ENCODE data around the gene TRIM8.

GRCh38 chr10:102669206-102670064 is 25.2 kb downstream of the TRIM8 start:
- TF ChIP-seq POLR2A (IDR thresholded peaks at IDR 0.05; ENCODE audit: low read length) (no peak), GATA1 (IDR thresholded peaks at IDR 0.05; ENCODE audit: low read depth, low read length) (no peak)
